ENCODE data around the gene C3orf38.
"Not testable (repeated sequence)": the region's sequence is repeated elsewhere in the genome, so short reads cannot be mapped to it uniquely, and the experiment has no call there.

The C3orf38 gene

DNA sequence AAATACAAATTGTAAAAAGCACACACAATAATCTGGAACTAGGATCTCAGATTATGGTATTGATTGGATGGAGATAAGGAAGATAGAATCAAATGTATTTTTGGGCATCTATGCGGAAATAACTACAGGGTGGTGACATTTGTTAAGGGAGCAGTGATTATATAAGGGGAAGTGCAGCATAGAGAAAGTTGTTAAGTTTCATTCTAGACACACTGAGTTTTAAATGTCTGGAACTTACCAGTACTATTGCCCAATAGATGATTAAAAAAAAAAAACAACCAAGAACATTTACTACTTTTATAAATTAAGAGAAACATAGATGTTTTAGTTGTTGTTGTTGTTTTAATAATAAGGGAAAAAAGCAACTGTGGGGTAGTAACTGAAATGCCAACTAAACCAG is 32.1 kb upstream of the C3orf38 start:
- Histone ChIP-seq H3K4me2 (ENCODE audit: low read depth, low read length) (no peak overlapping the region), H3K27me3 (replicated peaks; ENCODE audit: insufficient read depth, low read length) (no peaks in the 10 kb centered on the region), H2AFZ (ENCODE audit: low read length) (no peak overlapping the region), H3K9me3 (replicated peaks; ENCODE audit: insufficient read depth, low read length) (no peaks in the 10 kb centered on the region), H3K36me3 (replicated peaks; ENCODE audit: insufficient read depth, low read length) (no peaks in the 10 kb centered on the region), H3K4me3 (ENCODE audit: low read length) (no peak overlapping the region), H3F3A (ENCODE audit: insufficient read depth, low read length) (no peaks in the 10 kb centered on the region), H3K9ac (ENCODE audit: low read length) (no peak overlapping the region), H3K79me2 (ENCODE audit: low read length) (peaks cover 27% of the 10 kb centered on the region), H3K27ac (ENCODE audit: low read length) (no peak overlapping the region), H3K9me2 (replicated peaks; ENCODE audit: insufficient read depth, low read length) (no peaks in the 10 kb centered on the region), H3K4me1 (ENCODE audit: low read length) (no peaks in the 10 kb centered on the region), H4K20me1 (ENCODE audit: insufficient read depth, low read length) (no peaks in the 10 kb centered on the region; the same call in 1 of the 2 replicates)
- DNase-seq: no peak
- TF ChIP-seq, protein P1, sequence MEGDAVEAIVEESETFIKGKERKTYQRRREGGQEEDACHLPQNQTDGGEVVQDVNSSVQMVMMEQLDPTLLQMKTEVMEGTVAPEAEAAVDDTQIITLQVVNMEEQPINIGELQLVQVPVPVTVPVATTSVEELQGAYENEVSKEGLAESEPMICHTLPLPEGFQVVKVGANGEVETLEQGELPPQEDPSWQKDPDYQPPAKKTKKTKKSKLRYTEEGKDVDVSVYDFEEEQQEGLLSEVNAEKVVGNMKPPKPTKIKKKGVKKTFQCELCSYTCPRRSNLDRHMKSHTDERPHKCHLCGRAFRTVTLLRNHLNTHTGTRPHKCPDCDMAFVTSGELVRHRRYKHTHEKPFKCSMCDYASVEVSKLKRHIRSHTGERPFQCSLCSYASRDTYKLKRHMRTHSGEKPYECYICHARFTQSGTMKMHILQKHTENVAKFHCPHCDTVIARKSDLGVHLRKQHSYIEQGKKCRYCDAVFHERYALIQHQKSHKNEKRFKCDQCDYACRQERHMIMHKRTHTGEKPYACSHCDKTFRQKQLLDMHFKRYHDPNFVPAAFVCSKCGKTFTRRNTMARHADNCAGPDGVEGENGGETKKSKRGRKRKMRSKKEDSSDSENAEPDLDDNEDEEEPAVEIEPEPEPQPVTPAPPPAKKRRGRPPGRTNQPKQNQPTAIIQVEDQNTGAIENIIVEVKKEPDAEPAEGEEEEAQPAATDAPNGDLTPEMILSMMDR (IDR thresholded peaks at IDR 0.05; ENCODE audit: low read length): no peak
- TF ChIP-seq EZH2phosphoT487 (IDR thresholded peaks at IDR 0.05; ENCODE audit: low read length): no peak
- TF ChIP-seq EZH2 (optimal IDR thresholded peaks at IDR 0.05; ENCODE audit: low read depth, low read length): no peak

DNA sequence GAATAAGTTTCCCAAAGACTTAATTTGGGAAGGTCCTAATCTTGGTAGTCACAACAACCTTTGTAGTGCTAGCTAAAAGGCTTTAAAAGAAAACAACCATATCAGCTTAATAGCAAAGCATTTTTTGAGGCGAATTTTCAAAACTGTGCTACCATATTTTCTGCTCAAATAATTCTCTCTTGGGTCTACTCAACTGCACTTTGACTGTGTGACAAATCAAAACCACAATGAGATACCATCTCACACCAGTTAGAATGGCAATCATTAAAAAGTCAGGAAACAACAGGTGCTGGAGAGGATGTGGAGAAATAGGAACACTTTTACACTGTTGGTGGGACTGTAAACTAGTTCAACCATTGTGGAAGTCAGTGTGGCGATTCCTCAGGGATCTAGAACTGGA is 31.2 kb upstream of the C3orf38 start:
- not testable (repeated sequence) for H3K36me3 ChIP-seq (replicated peaks; ENCODE audit: insufficient read depth, low read length); H3F3A ChIP-seq (ENCODE audit: insufficient read depth, low read length); H2AFZ ChIP-seq (ENCODE audit: low read length); H4K20me1 ChIP-seq (ENCODE audit: insufficient read depth, low read length); H3K9me2 ChIP-seq (replicated peaks; ENCODE audit: insufficient read depth, low read length); H3K27ac ChIP-seq (ENCODE audit: low read length); DNase-seq; H3K27me3 ChIP-seq (replicated peaks; ENCODE audit: insufficient read depth, low read length); H3K9ac ChIP-seq (ENCODE audit: low read length); H3K4me3 ChIP-seq (ENCODE audit: low read length); H3K9me3 ChIP-seq (replicated peaks; ENCODE audit: insufficient read depth, low read length); H3K4me1 ChIP-seq (ENCODE audit: low read length); H3K4me2 ChIP-seq (ENCODE audit: low read depth, low read length)
- peaks cover 27% of the 10 kb centered on the region for H3K79me2 ChIP-seq (ENCODE audit: low read length)

DNA sequence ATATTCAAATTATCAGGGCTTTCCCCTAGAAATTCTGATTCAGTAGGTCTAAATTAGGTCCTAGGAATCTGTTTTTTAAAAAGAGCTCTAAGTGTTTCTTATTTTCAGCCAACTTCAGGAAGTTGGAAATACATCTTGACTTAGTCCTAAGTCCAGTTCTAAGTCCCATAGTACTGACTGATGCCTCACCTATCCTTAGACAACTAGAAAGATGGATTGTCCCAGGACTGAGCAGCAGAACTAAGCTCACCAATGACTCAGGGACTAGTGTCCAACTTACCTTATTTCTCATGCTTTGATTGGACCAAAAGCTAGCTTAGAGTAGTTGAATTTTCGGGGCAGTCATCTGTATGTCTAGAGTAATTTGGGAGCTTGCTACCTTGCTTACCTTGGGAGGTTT is 26.2 kb upstream of the C3orf38 start:
- H3K9me3 ChIP-seq (replicated peaks; ENCODE audit: insufficient read depth, low read length): no peaks in the 10 kb centered on the region
- no peak for TF ChIP-seq EZH2 (optimal IDR thresholded peaks at IDR 0.05; ENCODE audit: low read depth, low read length)
- TF ChIP-seq EZH2phosphoT487 (IDR thresholded peaks at IDR 0.05; ENCODE audit: low read length): no peak
- TF ChIP-seq, protein P1 (IDR thresholded peaks at IDR 0.05; ENCODE audit: low read length): no peak
- H3K27ac ChIP-seq (ENCODE audit: low read length): no peak overlapping the region
- H3K9me2 ChIP-seq (replicated peaks; ENCODE audit: insufficient read depth, low read length): no peaks in the 10 kb centered on the region
- no peak overlapping the region for H3K4me3 ChIP-seq (ENCODE audit: low read length)
- no peaks in the 10 kb centered on the region for H3F3A ChIP-seq (ENCODE audit: insufficient read depth, low read length)
- H3K4me1 ChIP-seq (ENCODE audit: low read length): no peaks in the 10 kb centered on the region
- no peaks in the 10 kb centered on the region for H3K27me3 ChIP-seq (replicated peaks; ENCODE audit: insufficient read depth, low read length)
- 0 out of 2 replicates have a peak, but pooled peaks cover 3% of the 10 kb centered on the region for H3K36me3 ChIP-seq (replicated peaks; ENCODE audit: insufficient read depth, low read length)
- DNase-seq: no peak
- H3K9ac ChIP-seq (ENCODE audit: low read length): no peak overlapping the region
- no peaks in the 10 kb centered on the region; the same call in 1 of the 2 replicates for H4K20me1 ChIP-seq (ENCODE audit: insufficient read depth, low read length)
- H3K4me2 ChIP-seq (ENCODE audit: low read depth, low read length): no peak overlapping the region
- H2AFZ ChIP-seq (ENCODE audit: low read length): no peak overlapping the region
- H3K79me2 ChIP-seq (ENCODE audit: low read length): peaks cover 16% of the 10 kb centered on the region; the same call in 1 of the 2 replicates

DNA sequence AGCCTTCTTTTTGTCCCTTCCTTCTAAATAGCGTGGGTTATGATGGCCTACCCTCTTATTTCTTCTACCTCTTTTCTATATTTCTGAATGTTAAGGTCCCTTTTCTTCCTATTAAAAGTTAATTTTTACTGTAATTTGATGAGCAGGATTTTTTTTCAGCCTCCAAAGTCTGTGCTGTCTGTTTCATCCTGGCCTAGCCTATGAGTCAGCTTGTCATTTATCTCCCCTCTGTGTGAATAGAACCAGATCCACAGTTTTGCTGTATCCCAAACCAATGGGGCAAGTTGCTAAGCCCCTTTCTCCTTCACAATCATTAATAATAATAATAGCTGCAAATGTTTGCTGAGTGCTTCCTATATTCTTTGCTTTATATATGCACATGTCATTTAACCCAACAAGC is 18.1 kb upstream of the C3orf38 start:
- Histone ChIP-seq H3K9me3 (replicated peaks; ENCODE audit: insufficient read depth, low read length) (no peaks in the 10 kb centered on the region), H3K36me3 (replicated peaks; ENCODE audit: insufficient read depth, low read length) (no peaks in the 10 kb centered on the region; the same call in 1 of the 2 replicates)

More for the DNA sequence above, 18.1 kb upstream of the C3orf38 start:
- Histone ChIP-seq H2AFZ (ENCODE audit: low read length) (no peak overlapping the region), H3K9me2 (replicated peaks; ENCODE audit: insufficient read depth, low read length) (no peaks in the 10 kb centered on the region), H3F3A (ENCODE audit: insufficient read depth, low read length) (no peaks in the 10 kb centered on the region; the same call in 1 of the 2 replicates), H3K4me2 (ENCODE audit: low read depth, low read length) (no peak overlapping the region), H3K4me1 (ENCODE audit: low read length) (peaks cover 14% of the 10 kb centered on the region), H3K4me3 (ENCODE audit: low read length) (no peak overlapping the region), H3K79me2 (ENCODE audit: low read length) (no peaks in the 10 kb centered on the region), H3K27ac (ENCODE audit: low read length) (no peak overlapping the region), H3K27me3 (replicated peaks; ENCODE audit: insufficient read depth, low read length) (no peaks in the 10 kb centered on the region), H4K20me1 (ENCODE audit: insufficient read depth, low read length) (no peaks in the 10 kb centered on the region), H3K9ac (ENCODE audit: low read length) (no peak overlapping the region)
- DNase-seq: no peak
- TF ChIP-seq EZH2phosphoT487 (IDR thresholded peaks at IDR 0.05; ENCODE audit: low read length): no peak

Measured in MM.1S (cell line).